ENCODE results near the gene FBXW11.

The FBXW11 gene

DNA sequence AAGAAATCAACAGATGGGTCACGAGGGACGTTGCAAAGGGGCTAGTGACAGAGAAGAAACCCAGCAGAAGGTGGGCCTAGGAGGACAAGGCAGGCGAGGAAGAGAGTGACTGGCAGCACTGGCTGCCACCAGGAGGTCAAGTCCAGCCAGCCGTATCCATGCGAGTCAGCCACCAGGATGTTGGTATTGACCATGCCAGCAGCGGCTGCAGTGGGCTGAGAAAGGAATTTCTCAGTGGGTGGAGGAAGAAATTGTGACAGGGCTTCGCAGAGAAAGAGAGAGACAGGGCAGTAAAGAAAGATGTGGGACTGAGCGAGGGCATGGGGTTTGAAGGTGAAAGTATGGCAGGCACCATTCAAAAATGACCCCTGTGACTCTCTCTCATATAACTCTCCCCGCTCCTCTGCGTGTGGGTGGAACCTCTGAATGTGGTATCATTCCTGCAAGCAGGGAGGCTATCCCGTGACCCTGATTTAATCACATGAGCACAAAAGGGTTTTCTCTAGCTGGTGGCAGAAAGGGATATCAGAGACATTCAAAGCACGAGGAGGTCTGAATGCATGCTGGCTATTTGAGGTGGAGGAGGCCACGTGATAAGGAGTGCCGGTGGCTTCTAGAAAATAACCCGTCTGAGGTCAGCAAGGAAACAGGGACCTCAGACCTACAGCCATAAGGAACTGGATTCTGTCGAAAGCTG is 45.4 kb upstream of the FBXW11 start:
- POLR2A ChIA-PET, result no interaction called here

DNA sequence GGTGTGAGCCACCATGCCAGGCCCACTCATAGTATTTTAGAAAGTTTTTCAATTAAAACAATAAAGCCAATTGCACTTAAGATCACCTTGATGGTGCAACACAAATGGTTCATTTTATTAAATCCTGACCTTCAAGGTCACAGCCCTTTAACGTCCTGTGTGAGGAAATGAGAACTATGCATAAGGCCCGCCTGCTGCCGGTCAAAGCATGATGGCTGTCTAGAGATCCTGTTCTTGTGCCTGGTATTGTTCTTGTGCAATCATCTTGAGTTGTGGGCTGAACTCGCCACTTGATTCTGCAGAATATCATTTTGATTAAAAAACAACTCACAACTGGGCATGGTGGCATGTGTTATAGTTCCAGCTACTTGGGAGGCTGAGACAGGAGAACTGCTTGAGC is 43.6 kb upstream of the FBXW11 start:
- TF ChIP-seq FOXK2 (IDR thresholded peaks at IDR 0.05) (no peak), ZNF384 (IDR thresholded peaks at IDR 0.05) (no peak), LEF1 (IDR thresholded peaks at IDR 0.05; ENCODE audit: borderline replicate concordance) (no peak), ELF4 (IDR thresholded peaks at IDR 0.05) (no peak), ARNT (IDR thresholded peaks at IDR 0.05) (no peak), L3MBTL2 (conservative IDR thresholded peaks at IDR 0.05) (no peak), FOXA1 (IDR thresholded peaks at IDR 0.05) (no peak), SUZ12 (IDR thresholded peaks at IDR 0.05) (no peak)
- TF ChIP-seq, protein P1, sequence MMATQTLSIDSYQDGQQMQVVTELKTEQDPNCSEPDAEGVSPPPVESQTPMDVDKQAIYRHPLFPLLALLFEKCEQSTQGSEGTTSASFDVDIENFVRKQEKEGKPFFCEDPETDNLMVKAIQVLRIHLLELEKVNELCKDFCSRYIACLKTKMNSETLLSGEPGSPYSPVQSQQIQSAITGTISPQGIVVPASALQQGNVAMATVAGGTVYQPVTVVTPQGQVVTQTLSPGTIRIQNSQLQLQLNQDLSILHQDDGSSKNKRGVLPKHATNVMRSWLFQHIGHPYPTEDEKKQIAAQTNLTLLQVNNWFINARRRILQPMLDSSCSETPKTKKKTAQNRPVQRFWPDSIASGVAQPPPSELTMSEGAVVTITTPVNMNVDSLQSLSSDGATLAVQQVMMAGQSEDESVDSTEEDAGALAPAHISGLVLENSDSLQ (IDR thresholded peaks at IDR 0.05), result no peak
- DNase-seq (ENCODE audit: extremely low spot score), result no peak
- CTCF ChIA-PET, result no interaction called here
- POLR2A ChIA-PET, result no interaction called here

More for the DNA sequence above, 45.4 kb upstream of the FBXW11 start:
- TF ChIP-seq ELF4 (IDR thresholded peaks at IDR 0.05) (no peak), TARDBP (IDR thresholded peaks at IDR 0.05) (no peak), LEF1 (IDR thresholded peaks at IDR 0.05; ENCODE audit: borderline replicate concordance) (no peak), L3MBTL2 (conservative IDR thresholded peaks at IDR 0.05) (no peak), SUZ12 (IDR thresholded peaks at IDR 0.05) (no peak), BHLHE40 (IDR thresholded peaks at IDR 0.05; ENCODE audit: borderline replicate concordance) (no peak), SP1 (IDR thresholded peaks at IDR 0.05) (no peak), ZNF384 (IDR thresholded peaks at IDR 0.05) (no peak), NFRKB (IDR thresholded peaks at IDR 0.05) (no peak), CTBP1 (IDR thresholded peaks at IDR 0.05; ENCODE audit: borderline replicate concordance) (no peak), HDGF (IDR thresholded peaks at IDR 0.05; ENCODE audit: borderline replicate concordance) (no peak), ARNT (IDR thresholded peaks at IDR 0.05) (no peak), FOXA1 (IDR thresholded peaks at IDR 0.05) (no peak)
- TF ChIP-seq, protein P1 (IDR thresholded peaks at IDR 0.05), result no peak
- DNase-seq (ENCODE audit: extremely low spot score), result no peak
- CTCF ChIA-PET, result no interaction called here

DNA sequence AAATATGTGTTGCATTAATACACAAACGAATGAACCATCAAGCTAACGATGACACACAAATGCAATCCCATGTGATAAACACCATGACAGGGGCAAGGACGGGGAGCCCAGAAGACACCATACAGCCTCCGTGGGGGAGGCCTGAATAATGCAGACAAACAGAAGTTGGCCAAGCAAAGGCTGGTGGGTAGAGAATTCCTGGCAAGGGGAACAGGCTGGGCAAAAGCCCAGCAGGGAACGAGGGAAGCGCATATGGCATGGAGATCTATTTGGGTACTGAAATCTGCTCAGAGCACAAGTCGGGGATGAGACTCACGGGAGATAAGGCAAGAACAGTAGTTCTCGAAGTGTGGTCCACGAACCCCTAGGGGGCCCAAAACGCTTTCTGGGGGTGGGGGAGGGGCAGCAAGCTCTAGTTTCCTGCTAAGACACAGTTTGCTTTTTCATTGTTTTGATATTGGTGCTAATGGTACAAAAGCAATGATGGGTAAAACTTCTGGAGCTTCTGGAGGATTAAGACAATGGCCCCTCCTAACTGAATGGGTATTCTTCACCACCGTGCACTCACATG is 42.9 kb upstream of the FBXW11 start:
- POLR2A ChIA-PET, result no interaction called here
- CTCF ChIA-PET, result no interaction called here
- DNase-seq (ENCODE audit: extremely low spot score), result no peak
- TF ChIP-seq HDGF (IDR thresholded peaks at IDR 0.05; ENCODE audit: borderline replicate concordance) (no peak), SP1 (IDR thresholded peaks at IDR 0.05) (no peak), ARNT (IDR thresholded peaks at IDR 0.05) (no peak), FOXK2 (IDR thresholded peaks at IDR 0.05) (no peak), NFRKB (IDR thresholded peaks at IDR 0.05) (no peak)

GRCh38 chr5:172048539-172049101 is 42.2 kb upstream of the FBXW11 start:
- no peak for TF ChIP-seq ARNT (IDR thresholded peaks at IDR 0.05)
- no peak for TF ChIP-seq FOXM1 (IDR thresholded peaks at IDR 0.05; ENCODE audit: borderline replicate concordance)
- no peak for TF ChIP-seq SUZ12 (IDR thresholded peaks at IDR 0.05)
- TF ChIP-seq BHLHE40 (IDR thresholded peaks at IDR 0.05; ENCODE audit: borderline replicate concordance), result no peak
- TF ChIP-seq HDGF (IDR thresholded peaks at IDR 0.05; ENCODE audit: borderline replicate concordance), result no peak
- no peak for TF ChIP-seq FOXA1 (IDR thresholded peaks at IDR 0.05)
- no peak for TF ChIP-seq FOXK2 (IDR thresholded peaks at IDR 0.05)
- TF ChIP-seq CTBP1 (IDR thresholded peaks at IDR 0.05; ENCODE audit: borderline replicate concordance), result no peak
- TF ChIP-seq ZNF384 (IDR thresholded peaks at IDR 0.05), result no peak
- TF ChIP-seq TARDBP (IDR thresholded peaks at IDR 0.05), result no peak
- TF ChIP-seq LEF1 (IDR thresholded peaks at IDR 0.05; ENCODE audit: borderline replicate concordance), result no peak
- no peak for TF ChIP-seq NFRKB (IDR thresholded peaks at IDR 0.05)
- no peak for TF ChIP-seq SP1 (IDR thresholded peaks at IDR 0.05)
- no peak for TF ChIP-seq L3MBTL2 (conservative IDR thresholded peaks at IDR 0.05)
- TF ChIP-seq, protein P1 (IDR thresholded peaks at IDR 0.05), result no peak
- no peak for TF ChIP-seq ELF4 (IDR thresholded peaks at IDR 0.05)
- no peak for DNase-seq (ENCODE audit: extremely low spot score)
- POLR2A ChIA-PET, result no interaction called here
- CTCF ChIA-PET, result interaction anchor here (0.6 kb wide), 1 partner anchor 42 kb away, joined by 3 read pairs; no protein-coding TSS in a partner anchor

GRCh38 chr5:172048170-172048422 is 41.7 kb upstream of the FBXW11 start:
- DNase-seq (ENCODE audit: extremely low spot score), result no peak
- ChIA-PET POLR2A (interaction anchor here (1.2 kb wide), 1 partner anchor 11 kb away, joined by 3 read pairs; no protein-coding TSS in a partner anchor), CTCF (interaction anchor here (0.6 kb wide), 1 partner anchor 41 kb away, joined by 3 read pairs; no protein-coding TSS in a partner anchor)
- TF ChIP-seq CTBP1 (IDR thresholded peaks at IDR 0.05; ENCODE audit: borderline replicate concordance) (no peak), TARDBP (IDR thresholded peaks at IDR 0.05) (no peak), ARNT (IDR thresholded peaks at IDR 0.05) (no peak), HDGF (IDR thresholded peaks at IDR 0.05; ENCODE audit: borderline replicate concordance) (no peak), NFRKB (IDR thresholded peaks at IDR 0.05) (no peak), LEF1 (IDR thresholded peaks at IDR 0.05; ENCODE audit: borderline replicate concordance) (no peak), L3MBTL2 (conservative IDR thresholded peaks at IDR 0.05) (no peak), SP1 (IDR thresholded peaks at IDR 0.05) (no peak), FOXK2 (IDR thresholded peaks at IDR 0.05) (no peak), FOXA1 (IDR thresholded peaks at IDR 0.05) (no peak), BHLHE40 (IDR thresholded peaks at IDR 0.05; ENCODE audit: borderline replicate concordance) (no peak)
- TF ChIP-seq, protein P1 (IDR thresholded peaks at IDR 0.05), result no peak
